KG1 (cell line): ENCODE measurements around the gene ARHGAP6.

Experiments
- DNase-seq: peaks from one replicate; lab custom pipeline; 2025; lab: John Stamatoyannopoulos, UW

Gene ARHGAP6

GRCh38 chrX:11309220-11309619, 356.5 kb downstream of the ARHGAP6 start:
- DNase-seq, result no peak

- no peak for DNase-seq
Measured at GRCh38 chrX:11305641-11306040, 360.1 kb downstream of the ARHGAP6 start.

DNA sequence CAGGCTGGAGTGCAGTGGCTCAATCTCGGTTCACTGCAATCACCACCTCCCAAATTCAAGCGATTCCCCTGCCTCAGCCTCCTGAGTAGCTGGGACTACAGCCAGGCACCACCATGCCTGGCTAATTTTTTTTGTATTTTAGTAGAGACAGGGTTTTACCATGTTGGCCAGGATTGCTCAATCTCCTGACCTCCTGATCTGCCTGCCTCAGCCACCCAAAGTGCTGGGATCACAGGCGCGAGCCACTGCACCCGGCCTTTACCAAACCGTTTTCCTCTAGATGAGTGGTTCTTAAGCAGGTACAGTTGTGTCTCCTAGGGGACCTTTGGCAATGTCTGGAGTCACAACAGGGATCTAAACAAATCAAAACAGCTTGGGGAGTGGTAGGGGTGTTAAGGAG, 360.9 kb downstream of the ARHGAP6 start:
- DNase-seq, result no peak

DNA sequence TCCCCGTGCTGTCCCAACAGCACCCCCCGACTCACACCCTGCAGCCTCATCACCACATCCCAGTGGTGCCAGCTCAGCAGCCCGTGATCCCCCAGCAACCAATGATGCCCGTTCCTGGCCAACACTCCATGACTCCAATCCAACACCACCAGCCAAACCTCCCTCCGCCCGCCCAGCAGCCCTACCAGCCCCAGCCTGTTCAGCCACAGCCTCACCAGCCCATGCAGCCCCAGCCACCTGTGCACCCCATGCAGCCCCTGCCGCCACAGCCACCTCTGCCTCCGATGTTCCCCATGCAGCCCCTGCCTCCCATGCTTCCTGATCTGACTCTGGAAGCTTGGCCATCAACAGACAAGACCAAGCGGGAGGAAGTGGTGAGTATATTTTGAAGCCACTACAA, 367.1 kb downstream of the ARHGAP6 start:
- no peak for DNase-seq

DNA sequence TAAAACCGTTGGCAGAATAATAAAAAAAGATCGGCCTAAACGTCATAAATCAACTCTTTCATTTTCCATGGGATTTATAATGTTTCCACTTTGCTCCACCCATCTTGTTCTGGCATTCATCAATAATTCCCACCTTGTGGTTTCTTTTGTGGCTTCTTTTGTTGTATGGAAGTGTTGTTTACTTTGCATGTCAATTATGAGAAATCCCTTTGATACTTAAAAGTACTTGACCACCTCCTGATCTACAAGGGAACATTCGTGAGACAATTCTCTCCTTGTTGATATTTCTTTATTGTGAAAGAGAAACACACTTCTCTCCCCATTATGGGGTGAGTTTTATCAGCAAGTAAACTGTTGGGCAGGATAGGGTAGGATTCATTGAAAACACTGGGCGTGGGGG, 369.7 kb downstream of the ARHGAP6 start:
- DNase-seq, result no peak

DNA sequence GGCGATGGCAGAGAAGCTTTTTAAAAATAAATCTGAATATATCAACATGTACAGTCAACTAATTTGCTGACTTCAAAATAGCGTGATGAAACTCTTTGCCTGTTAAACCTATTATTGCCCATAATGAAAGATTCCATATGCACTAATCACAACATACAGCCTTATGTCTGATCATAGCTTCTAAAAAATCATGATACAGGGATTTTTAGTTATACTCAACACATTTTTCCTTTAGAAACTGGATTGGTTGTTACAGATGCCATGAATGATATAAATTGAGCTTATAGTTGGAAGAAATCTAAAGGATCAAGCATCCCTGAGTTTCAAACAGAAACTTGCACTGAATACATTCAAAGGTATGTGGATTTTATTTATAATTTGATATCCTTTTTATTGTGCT, 372.6 kb downstream of the ARHGAP6 start, which contains the start of gene AMELX:
TSS of gene AMELX (plus strand) at position 301 of the 400 bp plus-strand sequence. CDS start 1,376 bp downstream, outside the sequence.
- DNase-seq, result no peak

GRCh38 chrX:11290416-11291102, 375.2 kb downstream of the ARHGAP6 start:
- no peak for DNase-seq

DNA sequence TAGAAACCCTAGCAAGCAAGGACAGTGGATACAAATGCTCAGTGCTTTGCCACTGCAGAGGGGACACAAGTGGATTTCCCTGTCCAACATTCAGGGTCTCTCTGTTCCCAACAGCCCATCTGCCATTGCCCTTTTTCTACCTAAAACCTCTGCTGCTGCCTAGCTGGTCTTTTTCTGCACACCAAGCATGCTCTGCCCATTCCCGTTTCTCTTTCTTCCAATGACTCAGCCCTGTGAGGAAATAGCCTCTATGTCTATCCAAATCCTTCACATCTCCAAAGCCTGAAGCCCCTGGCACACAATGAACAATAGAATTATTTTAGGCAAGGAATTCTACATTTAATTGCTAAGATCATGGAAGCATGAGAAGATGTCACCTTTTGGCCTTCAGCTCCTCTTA, 378.2 kb downstream of the ARHGAP6 start:
- DNase-seq, result no peak

GRCh38 chrX:11285651-11286050, 380.1 kb downstream of the ARHGAP6 start:
- no peak for DNase-seq

- no peak for DNase-seq
Measured at GRCh38 chrX:11282043-11282442, 383.7 kb downstream of the ARHGAP6 start.

DNA sequence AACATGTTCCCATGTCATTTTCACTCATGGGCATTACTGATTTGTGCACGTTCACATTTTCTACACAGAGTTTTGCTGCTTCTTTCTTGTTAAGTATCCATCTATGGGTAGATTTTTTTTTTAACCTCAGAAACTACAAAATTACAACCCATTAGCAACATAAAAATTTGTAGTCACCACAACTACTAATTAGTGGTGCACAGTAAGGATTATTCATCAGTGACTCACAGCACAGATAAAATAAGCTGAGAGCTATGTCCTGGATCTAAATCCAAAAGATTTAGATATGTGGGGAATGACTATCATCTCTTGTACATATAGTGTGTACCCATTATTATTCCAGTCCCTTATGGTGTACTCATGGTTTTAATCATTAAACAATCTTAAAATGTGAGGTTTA, 392.2 kb downstream of the ARHGAP6 start:
- DNase-seq, result no peak

GRCh38 chrX:11272863-11273262, 392.9 kb downstream of the ARHGAP6 start:
- no peak for DNase-seq

GRCh38 chrX:11272290-11272689, 393.4 kb downstream of the ARHGAP6 start:
- no peak for DNase-seq

GRCh38 chrX:11269996-11270395, 395.7 kb downstream of the ARHGAP6 start:
- DNase-seq, result no peak

- DNase-seq, result no peak
Measured at GRCh38 chrX:11269006-11269405, 396.7 kb downstream of the ARHGAP6 start.

GRCh38 chrX:11267425-11267824, 398.3 kb downstream of the ARHGAP6 start:
- no peak for DNase-seq

DNA sequence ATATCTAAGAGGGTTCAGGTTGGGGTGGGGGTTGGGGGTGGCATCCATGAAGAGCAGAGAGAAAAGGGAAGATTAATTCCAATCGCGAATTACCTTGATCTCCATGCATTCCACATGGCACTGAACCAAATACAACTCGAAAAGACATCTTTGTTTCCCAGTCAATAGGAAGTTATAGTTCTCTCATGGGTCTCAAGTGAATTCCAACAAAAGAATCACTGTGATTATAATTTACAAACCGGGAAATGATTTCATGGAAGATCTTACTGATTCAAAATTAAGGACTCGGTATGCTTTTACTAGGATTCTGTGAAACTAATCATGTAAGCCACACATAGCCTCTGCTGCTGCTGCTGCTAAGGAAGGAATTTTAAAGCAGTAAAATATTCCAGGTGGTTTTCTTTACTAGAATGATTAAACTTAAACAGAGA, 399.1 kb downstream of the ARHGAP6 start:
- DNase-seq, result no peak

DNA sequence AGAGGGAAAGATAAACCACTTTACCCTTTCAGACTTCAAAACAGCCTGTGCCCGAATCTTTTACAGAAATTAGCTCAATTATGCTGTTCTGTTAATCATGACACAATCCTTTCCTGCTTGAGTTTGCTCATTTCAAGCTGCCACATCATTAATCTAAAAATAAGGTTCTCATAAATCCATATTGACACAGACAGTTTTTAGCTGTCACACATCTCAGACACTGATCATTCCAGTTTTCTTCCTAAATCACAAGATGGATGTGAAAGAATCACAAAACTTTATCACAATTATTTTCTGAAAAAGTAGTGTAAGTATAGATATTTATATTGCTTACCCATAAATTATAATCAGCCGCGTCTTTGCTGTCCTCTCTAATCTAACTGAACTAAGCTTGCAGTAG, 400.4 kb downstream of the ARHGAP6 start:
- no peak for DNase-seq

- DNase-seq, result no peak
Measured at GRCh38 chrX:11264925-11265324, 400.8 kb downstream of the ARHGAP6 start.

GRCh38 chrX:11261260-11261659, 404.5 kb downstream of the ARHGAP6 start:
- no peak for DNase-seq

GRCh38 chrX:11259437-11259836, 406.3 kb downstream of the ARHGAP6 start:
- no peak for DNase-seq

DNA sequence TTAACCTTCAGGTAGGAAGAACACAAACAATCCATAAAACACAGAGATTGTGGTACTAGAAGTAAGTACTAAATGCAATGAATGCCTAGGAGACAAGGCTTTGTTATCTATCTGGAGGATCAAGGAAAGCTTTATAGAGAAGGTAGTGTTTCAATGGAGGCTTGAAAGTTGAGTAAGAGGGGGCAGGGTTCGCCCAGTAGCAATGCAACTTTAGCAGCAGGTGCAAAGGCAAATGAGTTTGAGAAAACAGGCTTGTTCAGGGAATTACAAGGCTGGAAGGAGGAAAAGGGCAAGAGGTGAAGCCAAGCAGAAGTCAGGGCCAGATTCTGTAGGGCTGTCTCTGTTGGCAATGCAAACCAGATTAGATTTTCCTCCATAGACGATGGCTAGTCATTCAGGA, 408.0 kb downstream of the ARHGAP6 start:
- DNase-seq, result no peak

GRCh38 chrX:11257290-11257689, 408.4 kb downstream of the ARHGAP6 start:
- no peak for DNase-seq

DNA sequence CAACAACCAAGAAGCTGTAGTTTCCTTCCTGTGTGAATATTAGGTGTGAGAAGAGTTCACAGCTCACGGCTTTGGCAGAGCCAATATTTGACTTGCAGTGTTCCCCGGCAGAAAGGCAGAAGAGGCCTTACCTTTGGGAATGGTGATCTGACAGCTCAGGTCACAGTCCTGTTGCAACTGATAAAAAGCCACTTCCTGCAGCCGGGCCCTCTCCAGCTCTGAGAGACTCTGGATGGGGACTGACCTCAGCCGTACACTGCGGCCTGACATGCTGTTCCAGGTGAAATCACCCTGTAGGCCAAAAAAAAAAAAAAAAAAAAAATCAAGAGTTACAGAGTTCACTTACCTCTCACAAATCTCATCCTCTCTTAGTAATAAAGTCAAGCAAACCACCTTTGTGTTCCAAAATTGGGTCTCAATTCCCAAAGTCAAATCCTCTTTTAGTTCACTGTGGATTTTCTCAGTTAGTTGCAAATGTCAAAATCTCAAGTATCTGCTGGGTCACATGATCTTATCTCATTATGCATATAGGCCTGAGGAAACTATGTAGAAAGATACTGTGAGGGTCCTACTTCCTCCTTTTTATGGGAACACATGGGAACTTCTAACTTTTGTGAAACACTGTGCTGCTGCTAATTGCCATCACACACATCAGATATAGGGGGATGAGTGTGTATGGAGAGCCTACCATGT, 411.2 kb downstream of the ARHGAP6 start:
- DNase-seq, result no peak
